Activated CD8-positive, alpha-beta memory T cell treated with anti-CD3 and anti-CD28 coated beads for 1 hour (primary cell): ENCODE measurements around the gene ATP5F1C.
A peak's percentile ranks its signal among the peaks of the same experiment; 100 is the strongest.
"Not testable (repeated sequence)": the region's sequence is repeated elsewhere in the genome, so short reads cannot be mapped to it uniquely, and the experiment has no call there.

ENCODE experiments used
- DNase-seq, 2 donors: peaks; one replicate each; pipeline ENCODE4 v3.0.0-alpha.2; 2020; ENCODE audit warnings: low read depth in 1 of 2; ENCODE audit errors: extremely low read depth in 1 of 2

ATP5F1C gene

DNA sequence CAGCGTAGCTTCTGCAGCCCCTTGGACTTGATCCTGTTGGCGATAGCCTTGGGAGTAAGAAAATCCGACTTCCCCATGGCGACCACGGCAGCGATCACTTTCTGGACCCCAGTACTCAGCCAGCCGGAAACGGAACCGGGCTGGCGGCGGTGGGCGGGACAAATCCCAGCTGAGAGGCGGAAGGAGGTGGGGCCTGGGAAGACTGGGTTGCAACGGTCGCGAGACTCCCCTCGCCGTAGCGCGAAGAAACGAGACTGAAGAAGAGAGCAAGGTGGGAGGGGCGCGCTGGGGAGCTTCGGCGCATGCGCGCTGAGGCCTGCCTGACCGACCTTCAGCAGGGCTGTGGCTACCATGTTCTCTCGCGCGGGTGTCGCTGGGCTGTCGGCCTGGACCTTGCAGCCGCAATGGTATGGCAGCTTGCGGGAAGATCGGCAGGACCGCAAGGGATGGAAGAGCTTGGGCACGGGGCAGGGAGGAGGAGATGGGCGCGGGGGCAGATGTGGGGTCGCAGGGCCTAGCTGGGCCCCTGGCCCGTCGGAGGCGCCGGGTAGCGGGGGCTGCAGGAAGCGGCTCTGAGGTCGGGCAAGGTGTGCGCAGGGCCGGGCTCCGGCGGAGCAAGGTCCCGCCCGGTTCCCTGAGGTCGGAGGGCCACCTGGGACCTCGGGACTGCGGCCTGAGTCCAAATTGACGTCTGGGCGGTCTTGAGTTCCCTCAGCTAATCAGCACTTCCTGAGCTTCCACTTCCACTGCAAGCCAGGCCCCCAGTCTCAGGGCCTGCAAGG lies at the start of gene ATP5F1C, which contains the start of gene KIN:
Gene ATP5F1C (plus strand): TSS at position 321 of the 782 bp plus-strand sequence. CDS start 31 bp downstream, at position 352.
Gene KIN (minus strand): TSS at position 137 of the 782 bp plus-strand sequence. CDS start 60 bp downstream, at position 77.
- peak; percentile 94 to 95 for DNase-seq

DNA sequence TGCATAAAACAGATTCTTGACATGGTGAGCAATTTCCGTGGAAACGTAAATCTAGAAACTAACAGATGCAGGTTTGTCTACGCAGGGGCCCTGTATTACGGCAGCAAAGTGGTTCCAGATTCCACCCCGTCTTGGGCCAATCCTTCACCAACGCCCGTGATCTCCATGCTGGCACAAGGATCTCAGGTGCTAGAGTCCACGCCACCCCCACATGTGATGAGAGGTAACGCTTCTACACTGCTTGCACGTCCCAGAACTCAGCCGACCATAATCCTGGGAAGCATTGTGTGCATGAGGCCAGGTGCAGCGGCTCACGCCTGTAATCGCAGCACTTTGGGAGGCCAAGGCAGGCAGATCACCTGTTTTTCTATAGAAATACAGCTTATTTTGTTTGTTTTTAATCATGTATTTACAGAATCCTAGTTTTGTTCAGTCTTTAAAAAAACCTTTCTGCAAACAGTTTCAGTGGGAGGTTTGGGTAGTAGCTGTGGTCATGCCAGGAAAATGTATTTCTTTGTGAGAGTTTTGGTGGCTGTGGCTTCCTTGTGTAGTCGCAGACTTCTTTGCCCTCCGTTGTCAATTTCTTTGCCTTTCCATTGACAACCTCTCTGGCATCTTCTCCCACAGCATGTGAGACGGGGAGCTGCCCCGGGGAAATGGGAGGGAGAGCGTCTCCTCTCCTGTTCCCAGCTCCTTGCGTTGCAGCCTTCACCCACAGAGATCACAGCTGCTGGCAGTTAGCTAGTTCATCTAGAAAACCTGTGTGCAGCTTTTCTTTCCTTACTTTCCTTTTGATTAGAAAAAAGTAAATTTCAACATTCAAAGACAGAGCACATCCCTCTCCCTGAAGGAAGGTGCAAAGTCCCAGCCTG lies 49.2 kb upstream of the ATP5F1C start:
- DNase-seq, result no peak

DNA sequence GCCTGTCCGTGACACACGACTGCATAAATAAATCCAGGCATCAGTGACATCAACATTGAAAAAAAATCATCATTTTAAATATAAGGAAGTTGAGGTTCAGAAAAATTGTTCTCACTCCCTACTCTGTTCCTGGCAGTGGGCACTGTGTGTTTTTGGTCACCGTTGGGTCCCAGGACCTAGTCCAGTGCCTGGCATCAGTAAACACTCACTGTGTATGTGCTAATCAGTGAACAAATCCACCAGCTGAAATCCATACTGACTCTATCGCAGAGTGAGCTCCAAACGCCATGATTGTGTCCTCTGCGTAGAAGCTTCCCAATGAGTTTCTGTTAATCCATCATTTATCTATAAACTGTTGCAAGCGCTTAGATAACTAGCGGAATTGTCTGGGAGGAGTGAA lies 43.7 kb upstream of the ATP5F1C start:
- DNase-seq, result no peak

DNA sequence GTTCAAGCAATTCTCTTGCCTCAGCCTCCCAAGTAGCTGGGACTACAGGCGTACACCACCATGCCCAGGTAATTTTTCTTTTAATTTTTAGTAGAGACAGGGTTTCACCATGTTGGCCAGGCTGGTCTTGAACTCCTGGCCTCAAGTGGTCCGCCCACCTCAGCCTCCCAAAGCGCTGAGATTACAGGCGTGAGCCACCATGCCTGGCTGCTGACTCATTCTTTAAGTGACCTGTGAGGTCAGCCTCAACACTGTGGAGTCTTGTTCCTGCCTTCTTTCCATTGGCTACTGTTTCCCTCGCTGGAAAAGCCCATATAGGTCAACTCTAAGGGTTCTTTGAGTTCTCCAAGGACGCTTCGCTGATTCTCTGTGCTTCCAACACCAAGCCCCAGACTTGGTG lies 39.3 kb upstream of the ATP5F1C start:
- not testable (repeated sequence) for DNase-seq

DNA sequence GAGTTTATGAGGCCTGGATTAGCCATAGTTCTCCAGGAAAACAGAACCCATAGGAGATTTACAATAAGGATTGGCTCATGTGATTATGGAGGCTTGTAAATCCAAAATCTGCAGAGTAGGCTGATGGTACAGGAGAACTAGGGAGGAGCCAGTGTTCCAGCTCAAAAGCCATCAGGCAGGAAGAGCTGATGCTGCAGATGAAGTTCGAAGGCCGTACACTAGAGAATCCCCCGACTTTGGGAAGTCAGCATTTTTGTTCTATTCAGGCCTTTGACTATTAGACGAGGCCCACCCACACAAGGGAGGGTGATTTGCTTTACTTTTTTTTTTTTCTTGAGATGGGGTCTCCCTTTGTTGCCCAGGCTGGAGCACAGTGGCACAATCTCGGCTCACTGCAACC lies 37.8 kb upstream of the ATP5F1C start:
- DNase-seq, result no peak

DNA sequence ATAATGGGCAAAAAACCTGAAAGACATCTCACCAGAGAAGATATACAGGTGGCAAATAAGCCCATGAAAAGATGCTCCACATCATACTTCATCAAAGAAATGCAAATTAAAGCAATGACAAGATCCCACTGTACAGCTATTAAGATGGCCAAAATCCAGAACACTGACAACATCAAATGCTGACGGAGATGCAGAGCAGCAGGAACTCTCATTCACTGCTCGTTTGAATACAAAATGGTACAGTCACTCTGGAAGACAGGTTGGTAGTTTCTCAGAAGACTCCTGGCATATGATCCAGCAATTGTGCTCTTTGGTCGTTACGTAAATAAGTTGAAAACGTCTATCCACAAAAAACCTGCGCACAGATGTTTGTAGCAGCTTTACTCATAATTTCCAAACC lies 35.7 kb upstream of the ATP5F1C start:
- no peak for DNase-seq

DNA sequence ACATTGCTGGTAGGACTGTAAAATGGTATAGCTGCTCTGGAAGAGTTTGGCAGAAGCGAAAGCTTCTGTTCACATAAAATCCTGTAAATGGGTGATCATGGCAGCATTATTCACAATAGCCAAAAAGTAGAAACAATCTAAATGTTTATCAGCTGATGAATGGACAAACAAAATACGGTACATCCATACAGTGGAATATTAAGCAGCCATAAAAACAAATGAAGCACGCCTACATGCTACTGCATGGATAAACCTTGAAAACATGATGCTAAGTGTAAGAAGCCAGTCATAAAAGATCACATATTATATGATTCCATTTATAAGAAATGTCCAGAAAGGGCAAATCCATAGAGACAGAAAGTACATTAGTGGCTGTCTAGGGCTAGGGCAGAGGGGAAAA lies 32.9 kb upstream of the ATP5F1C start:
- DNase-seq, result no peak

DNA sequence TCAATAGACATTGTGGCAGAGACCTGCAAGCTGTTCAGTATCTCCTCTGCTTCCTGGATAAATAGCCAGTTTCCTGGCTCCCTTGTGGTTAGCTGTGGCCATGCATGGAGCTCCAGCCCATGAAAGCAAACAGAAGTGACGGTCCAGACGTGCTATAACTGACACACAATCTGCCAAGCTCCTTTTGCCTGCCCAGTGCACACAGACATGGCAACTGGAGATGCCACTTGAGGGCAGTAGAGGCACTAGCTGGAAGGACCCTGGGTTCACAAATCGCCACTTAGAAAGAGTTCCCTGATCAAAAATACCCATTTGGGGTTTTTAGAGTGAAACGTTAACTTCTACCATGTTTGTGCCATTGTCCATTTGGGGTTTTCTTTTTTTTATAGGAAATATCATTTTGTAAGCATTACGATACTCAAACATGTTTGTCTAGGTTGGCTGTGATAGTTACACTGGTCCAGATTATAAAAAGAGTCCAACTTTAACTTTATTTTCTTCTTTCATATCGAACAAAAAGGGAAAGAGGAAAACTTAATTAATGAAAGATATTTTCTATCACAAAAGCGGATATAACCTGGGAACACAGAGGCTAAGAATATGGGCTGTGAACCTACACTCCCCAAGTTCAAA lies 31.5 kb upstream of the ATP5F1C start:
- DNase-seq, result no peak

DNA sequence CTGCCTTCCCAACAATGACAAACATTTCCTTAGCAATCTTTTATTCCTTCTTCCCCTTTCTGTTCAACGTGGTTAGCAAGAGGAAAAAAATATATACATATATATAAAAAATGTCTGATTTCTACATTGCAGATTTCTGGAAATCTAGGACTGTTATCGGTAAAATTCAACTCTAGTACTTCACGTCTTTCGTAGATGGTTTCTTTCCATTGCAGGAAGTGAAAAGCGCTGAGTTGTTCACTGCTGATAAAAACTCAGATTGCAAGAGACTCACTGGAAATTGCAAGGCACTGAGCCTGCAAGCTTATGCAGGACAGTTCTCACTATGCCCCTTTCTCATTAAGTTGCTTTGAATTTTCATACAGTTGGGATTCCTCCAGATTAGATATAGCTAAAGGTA lies 24.0 kb upstream of the ATP5F1C start:
- DNase-seq, result no peak

DNA sequence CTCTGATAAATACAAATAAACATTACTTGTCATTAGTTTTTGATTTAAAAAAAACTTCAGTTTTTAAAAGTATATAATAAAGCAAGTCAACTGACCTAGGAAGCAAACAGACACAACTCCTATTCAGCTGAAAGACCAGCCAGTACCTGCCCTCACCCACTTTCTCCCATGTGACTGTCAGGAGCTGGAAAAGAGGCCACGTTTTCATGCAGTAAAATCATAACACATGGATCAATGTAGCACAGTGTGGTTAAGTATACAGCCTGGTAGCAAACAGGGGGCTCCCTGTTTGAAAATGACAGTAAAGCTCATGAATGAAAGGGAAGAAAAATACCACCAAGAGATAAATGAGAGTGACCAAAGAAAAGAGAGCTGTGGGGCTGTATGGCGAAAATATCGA lies 21.7 kb upstream of the ATP5F1C start:
- no peak for DNase-seq

DNA sequence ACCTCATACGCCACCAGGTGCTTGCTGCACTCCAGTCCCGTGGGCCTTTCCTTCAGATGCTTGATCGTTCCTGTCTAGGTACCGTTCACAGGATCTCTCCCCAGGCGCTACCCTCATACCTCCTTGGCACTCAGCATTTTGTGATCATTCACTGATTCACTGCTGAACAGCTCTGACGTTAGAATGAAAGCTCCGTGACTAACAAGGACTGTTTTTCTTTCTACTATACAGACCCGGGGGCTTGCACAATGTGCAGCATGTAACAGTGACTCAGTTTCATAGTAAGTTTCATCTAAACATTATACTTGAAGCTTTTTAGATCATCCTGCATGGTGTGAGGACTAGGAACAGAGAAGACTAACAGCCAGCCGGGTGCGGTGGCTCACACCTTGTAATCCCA lies 20.8 kb upstream of the ATP5F1C start:
- DNase-seq, result no peak

DNA sequence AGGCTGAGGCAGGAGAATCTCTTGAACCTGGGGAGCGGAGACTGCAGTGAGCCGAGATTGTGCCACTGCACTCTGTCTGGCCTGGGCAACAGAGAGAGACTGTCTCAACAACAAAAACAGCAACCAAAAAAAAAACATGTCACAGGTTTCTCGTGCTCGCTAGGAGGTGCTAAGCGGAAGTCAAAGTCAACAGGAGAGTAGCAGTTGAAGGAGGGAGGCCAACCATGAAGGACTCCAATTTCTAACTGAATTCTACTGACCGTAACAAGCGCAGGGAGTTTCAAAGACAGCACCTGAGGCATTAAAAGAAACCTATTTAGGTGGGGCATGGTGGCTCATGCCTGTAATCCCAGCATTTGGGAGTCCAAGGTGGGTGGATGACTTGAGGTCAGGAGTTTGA lies 19.6 kb upstream of the ATP5F1C start:
- no peak for DNase-seq

DNA sequence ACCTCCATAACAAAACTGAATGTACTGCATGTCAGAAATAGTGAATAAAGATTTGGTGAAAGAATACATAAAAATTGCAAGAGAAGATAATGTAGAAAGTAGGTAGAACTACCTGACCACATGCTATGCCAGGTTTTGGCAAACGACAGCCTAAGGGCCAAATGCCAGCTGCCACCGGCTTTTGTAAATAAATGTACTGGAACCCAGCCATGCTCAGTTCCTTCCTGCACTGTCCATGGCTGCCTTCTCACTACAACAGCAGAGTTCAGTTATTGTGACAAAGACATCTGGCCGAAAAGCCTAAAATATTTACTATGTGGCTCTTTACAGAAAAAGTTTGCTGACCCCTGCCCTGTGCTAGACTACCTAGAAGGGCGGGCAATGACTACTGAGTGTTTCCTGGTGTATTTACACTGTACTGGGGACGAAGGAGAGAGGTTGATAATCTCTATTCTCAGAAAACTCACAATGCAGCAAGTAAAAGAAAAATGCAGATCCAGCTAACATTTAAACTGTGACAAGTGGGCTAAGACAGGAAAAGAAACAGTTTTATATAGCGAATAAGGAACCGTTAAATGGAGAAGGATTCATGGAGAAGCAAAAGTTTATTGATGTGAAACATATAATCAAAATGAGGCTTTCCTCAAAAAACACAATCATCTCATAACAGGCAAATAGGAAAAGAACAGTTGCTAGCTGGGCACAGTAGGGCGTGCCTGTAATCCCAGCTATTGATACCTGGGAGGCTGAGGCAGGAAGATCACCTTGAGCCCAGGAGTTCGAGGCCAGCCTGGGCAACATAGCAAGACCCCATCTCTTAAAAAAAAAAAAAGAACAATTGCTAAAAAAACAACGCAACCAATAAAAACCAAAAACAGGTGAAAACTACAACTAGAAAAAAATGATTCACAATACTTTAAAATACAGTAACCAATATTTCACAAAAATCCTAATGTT lies 13.9 kb upstream of the ATP5F1C start:
- DNase-seq, result no peak

DNA sequence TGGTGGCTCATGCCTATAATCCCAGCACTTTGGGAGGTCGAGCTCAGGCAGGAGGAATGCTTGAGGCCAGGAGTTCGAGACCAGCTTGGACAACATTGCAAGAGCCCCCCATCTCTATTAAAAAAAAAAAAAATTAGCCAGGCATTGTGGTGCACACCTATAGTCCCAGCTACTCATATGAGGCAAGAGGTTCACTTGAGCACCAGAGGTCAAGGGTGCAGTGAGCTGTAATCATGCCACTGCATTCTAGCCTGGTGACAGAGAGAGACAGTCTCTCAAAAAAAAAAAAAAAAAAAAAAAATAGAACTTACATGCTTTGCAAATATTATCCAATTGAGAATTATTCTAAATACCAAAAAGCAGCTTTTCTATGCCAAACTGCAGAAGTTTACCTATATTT lies 11.2 kb upstream of the ATP5F1C start:
- no peak for DNase-seq

DNA sequence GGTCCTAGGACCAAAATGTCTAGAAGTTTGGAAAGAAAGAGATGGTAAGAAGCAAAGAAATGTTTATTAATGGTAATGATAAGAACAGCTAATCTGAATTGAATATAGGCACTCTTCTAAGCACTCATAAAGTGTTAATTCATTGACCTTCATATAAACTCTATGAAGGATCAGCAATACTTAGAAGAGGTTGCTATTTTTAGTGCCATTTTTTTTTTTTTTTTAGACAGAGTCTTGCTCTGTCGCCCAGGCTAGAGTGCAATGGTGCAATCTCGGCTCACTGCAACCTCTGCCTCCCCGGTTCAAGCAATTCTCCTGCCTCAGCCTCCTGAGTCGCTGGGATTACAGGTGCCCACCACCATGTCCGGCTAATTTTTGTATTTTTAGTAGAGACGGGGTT lies 5.8 kb upstream of the ATP5F1C start:
- DNase-seq, result not testable (repeated sequence)

DNA sequence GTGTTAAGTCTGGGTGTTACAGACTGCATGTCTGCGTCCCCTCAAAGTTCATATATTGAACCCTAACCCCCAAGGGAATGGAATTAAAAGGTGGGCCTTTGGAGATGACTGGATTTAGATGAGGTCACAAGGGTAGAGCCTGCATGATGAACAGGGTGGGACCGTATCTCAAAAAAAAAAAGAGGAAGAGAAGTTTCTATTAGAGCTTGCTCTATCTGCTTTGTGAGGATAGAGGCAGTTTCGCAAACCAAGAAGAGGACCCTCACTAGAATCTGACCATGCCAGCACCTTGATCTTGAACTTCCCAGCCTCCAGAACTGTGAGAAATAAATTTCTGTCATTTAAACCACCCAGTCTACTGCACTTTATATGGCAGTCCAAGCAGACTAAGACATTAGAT lies 1.5 kb upstream of the ATP5F1C start:
- no peak for DNase-seq

DNA sequence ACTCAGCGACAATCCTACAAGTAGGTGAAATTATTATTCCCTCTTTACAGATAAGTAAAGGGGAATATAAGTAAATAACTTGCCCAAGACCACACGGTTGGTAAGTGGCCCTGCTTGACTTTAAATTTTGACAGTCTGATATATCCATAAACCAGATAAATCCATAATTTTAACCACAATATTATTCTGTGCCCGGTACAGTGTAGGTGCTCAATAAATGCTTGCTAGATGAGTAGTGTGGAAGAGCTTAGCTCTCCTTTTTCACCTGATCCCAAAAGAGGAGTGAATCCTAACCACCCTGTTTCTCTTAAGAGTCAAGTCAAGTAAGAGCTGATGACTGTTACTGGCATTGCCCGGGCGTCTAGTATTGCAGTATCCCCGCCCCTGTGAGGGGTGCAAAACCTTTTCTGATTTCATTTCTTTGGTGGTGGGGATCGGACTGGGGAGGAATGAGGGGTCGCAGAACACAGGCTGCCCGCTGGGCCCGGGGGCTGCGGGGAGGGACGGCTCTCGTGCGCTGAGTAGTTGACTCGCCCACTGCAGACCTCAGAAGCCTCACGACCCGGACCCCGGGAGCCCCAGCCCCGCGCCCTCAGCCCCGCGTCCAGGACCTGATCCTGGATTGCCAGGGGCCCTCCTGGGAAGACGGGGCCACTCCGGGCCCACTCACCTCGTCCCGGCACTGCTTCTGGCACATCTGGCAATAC lies 674 bp upstream of the ATP5F1C start:
- DNase-seq, result no peak

DNA sequence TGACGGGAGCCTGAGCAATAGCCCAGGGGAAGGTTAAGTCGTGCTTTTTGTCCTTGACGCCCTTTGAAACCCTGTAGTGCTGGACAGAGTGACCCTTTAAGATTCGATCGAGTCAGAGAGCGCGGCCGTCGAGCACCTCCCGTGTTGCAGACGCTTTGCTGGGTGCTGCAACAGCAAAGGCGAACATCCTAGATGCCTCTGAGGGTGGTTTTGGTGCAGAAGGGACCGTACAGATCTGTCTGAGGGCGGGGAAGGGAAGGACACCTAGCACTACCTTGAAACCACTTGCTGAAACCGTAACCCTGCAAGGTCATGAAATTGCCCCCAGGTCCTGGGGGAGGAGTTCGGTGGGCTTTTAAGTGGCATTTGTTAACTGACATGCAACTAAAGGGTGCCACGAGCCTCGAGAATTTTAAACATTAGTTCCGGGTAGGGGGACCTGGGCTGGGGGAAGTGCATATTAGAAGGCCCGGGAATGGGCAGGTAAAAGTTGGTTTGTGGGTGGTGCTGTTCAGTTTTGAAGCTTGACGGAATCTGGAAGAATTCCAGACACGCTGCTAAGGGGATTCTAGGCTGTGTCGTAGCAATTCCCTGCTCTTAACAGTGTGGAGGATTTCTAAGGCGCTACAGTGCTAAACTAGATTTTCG lies 786 bp downstream of the ATP5F1C start:
- no peak for DNase-seq

DNA sequence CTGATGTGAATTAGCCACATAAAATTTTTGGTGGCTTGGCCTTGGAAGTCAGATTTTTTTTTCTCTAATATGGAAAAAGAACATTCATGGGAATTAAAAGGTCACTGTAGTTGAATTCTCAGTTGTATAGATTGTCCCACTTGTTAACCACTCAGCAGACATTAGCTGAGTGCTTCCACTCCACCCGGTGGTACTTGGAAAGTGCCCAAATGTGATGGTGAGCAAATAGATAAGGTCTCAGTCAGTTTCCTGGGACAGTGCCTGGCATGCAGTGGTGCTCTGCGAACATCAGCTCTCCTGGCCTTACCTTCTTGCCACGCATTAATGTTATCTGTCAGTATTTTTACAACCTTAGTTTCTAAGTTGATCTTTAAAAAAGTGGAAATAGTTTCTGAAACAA lies 1.4 kb downstream of the ATP5F1C start:
- no peak for DNase-seq
